ENCODE results near the gene SNAI3.

SNAI3 gene

GRCh38 chr16:88703486-88704309, 17.4 kb upstream of the SNAI3 start:
- peak; percentile 95 for DNase-seq

- peak; percentile 66 for DNase-seq
These were observed 16.3 kb upstream of the SNAI3 start for GRCh38 chr16:88702371-88703210.

- DNase-seq, result no peak
These were observed 15.5 kb upstream of the SNAI3 start for GRCh38 chr16:88701581-88702370.

GRCh38 chr16:88700636-88701482, 14.6 kb upstream of the SNAI3 start:
- peak; percentile 98 for DNase-seq

- DNase-seq, result no peak
These were observed 14.0 kb upstream of the SNAI3 start for GRCh38 chr16:88700322-88700635.

GRCh38 chr16:88699180-88699579, 12.9 kb upstream of the SNAI3 start:
- DNase-seq, result no peak

- no peak for DNase-seq
These were observed 12.3 kb upstream of the SNAI3 start for GRCh38 chr16:88698646-88699045.

- DNase-seq, result no peak
These were observed 11.7 kb upstream of the SNAI3 start for GRCh38 chr16:88697831-88698615.

GRCh38 chr16:88697116-88697830, 11.0 kb upstream of the SNAI3 start:
- DNase-seq, result no peak

GRCh38 chr16:88696441-88696840, 10.1 kb upstream of the SNAI3 start:
- DNase-seq, result no peak

- DNase-seq, result no peak
These were observed 9.4 kb upstream of the SNAI3 start for GRCh38 chr16:88695753-88696152.

- no peak for DNase-seq
These were observed 8.9 kb upstream of the SNAI3 start for GRCh38 chr16:88695218-88695617.

GRCh38 chr16:88694221-88695087, 8.1 kb upstream of the SNAI3 start:
- no peak for DNase-seq

- no peak for DNase-seq
These were observed 7.3 kb upstream of the SNAI3 start for GRCh38 chr16:88693420-88694177.

- DNase-seq, result no peak
These were observed 6.6 kb upstream of the SNAI3 start for GRCh38 chr16:88692861-88693260.

- peak; percentile 91 for DNase-seq
These were observed 5.7 kb upstream of the SNAI3 start for GRCh38 chr16:88691924-88692560.

- DNase-seq, result no peak
These were observed 5.0 kb upstream of the SNAI3 start for GRCh38 chr16:88691129-88691813.

Data from hematopoietic multipotent progenitor cell treated with erythropoietin and hydrocortisone succinate and interleukin-3 and kit ligand, for 4 days (in vitro differentiated cells).